PC-3 (cell line): ENCODE data around the gene VAT1L. TPM values are rescaled to one million over a fixed set of nuclear protein-coding genes. Genes with fewer than 3 reads are reported as not detected.

Source experiments
- ATAC-seq: fragments of 200-7000 bp; cut with Tn5 transposase; 2 replicates; pipeline ENCODE4 v1.9.1; 2020; ENCODE audit warnings: mild to moderate bottlenecking, moderate library complexity
- BruUV-seq: library from RNA; stranded (reverse); fragments of 400-500 nt; replicated peaks from 2 replicates; lab custom pipeline; 2021; lab: Mats Ljungman, UMichigan
- CTCF ChIA-PET: fragments of 300-600 bp; sonication (Branson Sonifier 250); formaldehyde crosslinking; loops from one replicate; lab custom pipeline; 2022; ENCODE audit warnings: antibody characterized with exemption; lab: Charles Lee
- POLR2A ChIA-PET: fragments of 300-600 bp; sonication (Branson Sonifier 250); formaldehyde crosslinking; loops from one replicate; lab custom pipeline; 2022; ENCODE audit warnings: antibody characterized with exemption; ENCODE audit not compliant: unreplicated experiment; lab: Charles Lee
- DNase-seq: peaks from one replicate; pipeline ENCODE4 v3.0.0-alpha.2; 2015
- H2AFZ ChIP-seq: fragments of 300-600 bp; sonication (generic); 2 replicates; pipeline ENCODE4 v1.6.0; 2016; ENCODE audit warnings: antibody characterized with exemption, low read length
- H3F3A ChIP-seq: fragments of 300-600 bp; sonication (generic); one replicate; pipeline ENCODE4 v1.6.0; 2017; ENCODE audit warnings: antibody characterized with exemption, low read length, control low read depth, mild to moderate bottlenecking; ENCODE audit not compliant: unreplicated experiment
- H3K27ac ChIP-seq: fragments of 300-600 bp; sonication (generic); 2 replicates; pipeline ENCODE4 v1.5.1; 2016; ENCODE audit warnings: mild to moderate bottlenecking, low read length
- H3K27me3 ChIP-seq: fragments of 300-600 bp; sonication (generic); 2 replicates; pipeline ENCODE4 v1.6.1; 2016; ENCODE audit warnings: low read length, mixed read lengths
- H3K36me3 ChIP-seq: fragments of 300-600 bp; sonication (generic); 2 replicates; pipeline ENCODE4 v1.6.1; 2016; ENCODE audit warnings: low read depth, mixed run types, low read length, mixed read lengths
- H3K4me1 ChIP-seq: fragments of 300-600 bp; sonication (generic); 2 replicates; pipeline ENCODE4 v1.5.1; 2016; ENCODE audit warnings: low read length; ENCODE audit not compliant: insufficient read depth
- H3K4me2 ChIP-seq: fragments of 300-600 bp; sonication (generic); 2 replicates; pipeline ENCODE4 v1.6.0; 2016; ENCODE audit warnings: low read length
- H3K4me3 ChIP-seq: fragments of 300-600 bp; sonication (generic); 2 replicates; pipeline ENCODE4 v1.5.1; 2016; ENCODE audit warnings: mild to moderate bottlenecking, low read length, mixed read lengths
- H3K79me2 ChIP-seq: fragments of 300-600 bp; sonication (generic); 2 replicates; pipeline ENCODE4 v1.6.1; 2017; ENCODE audit warnings: low read length, mixed read lengths
- H3K9ac ChIP-seq: fragments of 300-600 bp; sonication (generic); 2 replicates; pipeline ENCODE4 v1.6.0; 2016; ENCODE audit warnings: mild to moderate bottlenecking, low read length
- H3K9me2 ChIP-seq: fragments of 300-600 bp; sonication (generic); replicated peaks from 2 replicates; pipeline ENCODE4 v1.6.1; 2016; ENCODE audit warnings: mixed run types, low read length, mixed read lengths
- H3K9me3 ChIP-seq: fragments of 300-600 bp; sonication (generic); 2 replicates; pipeline ENCODE4 v1.6.1; 2016; ENCODE audit warnings: low read length, mixed read lengths
- H4K20me1 ChIP-seq: fragments of 300-600 bp; sonication (generic); 2 replicates; pipeline ENCODE4 v1.6.1; 2016; ENCODE audit warnings: low read length, mixed read lengths
- EZH2 ChIP-seq: fragments of 300-600 bp; sonication (generic); IDR thresholded peaks from one replicate; pipeline ENCODE4 v1.6.1; 2017; ENCODE audit warnings: antibody characterized with exemption, mild to moderate bottlenecking, low read length; ENCODE audit not compliant: unreplicated experiment
- EZH2phosphoT487 ChIP-seq: fragments of 300-600 bp; sonication (generic); IDR thresholded peaks from 2 replicates; pipeline ENCODE4 v1.6.1; 2018; ENCODE audit warnings: mild to moderate bottlenecking, antibody characterized with exemption, low read length, borderline replicate concordance
- intact Hi-C: fragments of 100-400 bp; cut with micrococcal nuclease; formaldehyde crosslinking; loops from 2 replicates; pipeline ENCODE4 v1.9.0; 2023
- total RNA-seq: library from RNA; depleted of rRNA; stranded (reverse); fragments of >200 nt; gene quantifications from 2 replicates; pipeline ENCODE4 v1.2.3, GENCODE V29; 2014
- TF ChIP-seq, protein P1 (sequence below): fragments of 300-600 bp; sonication (generic); conservative IDR thresholded peaks from 2 replicates; pipeline ENCODE4 v1.5.1; 2017; ENCODE audit warnings: antibody characterized with exemption, low read depth, mild to moderate bottlenecking, low read length

The VAT1L gene
- total RNA-seq, 1 experiment from 2014 or later = 0.47 TPM

- intact Hi-C loops = no loop called here
- H3K9me2 ChIP-seq = no peaks in the 10 kb centered on the region
- H3F3A ChIP-seq = no peaks in the 10 kb centered on the region
- DNase-seq (no peak), ATAC-seq (no peak)
- no peak overlapping the region for H2AFZ ChIP-seq
- no peak overlapping the region for H3K4me3 ChIP-seq
- H3K27ac ChIP-seq = no peak overlapping the region
- no peaks in the 10 kb centered on the region for H3K79me2 ChIP-seq
- POLR2A ChIA-PET = no interaction called here
- BruUV-seq = no TSS peak
- no peaks in the 10 kb centered on the region for H3K36me3 ChIP-seq
- H4K20me1 ChIP-seq = no peaks in the 10 kb centered on the region
- TF ChIP-seq EZH2 (no peak), EZH2phosphoT487 (no peak)
- TF ChIP-seq, protein P1, sequence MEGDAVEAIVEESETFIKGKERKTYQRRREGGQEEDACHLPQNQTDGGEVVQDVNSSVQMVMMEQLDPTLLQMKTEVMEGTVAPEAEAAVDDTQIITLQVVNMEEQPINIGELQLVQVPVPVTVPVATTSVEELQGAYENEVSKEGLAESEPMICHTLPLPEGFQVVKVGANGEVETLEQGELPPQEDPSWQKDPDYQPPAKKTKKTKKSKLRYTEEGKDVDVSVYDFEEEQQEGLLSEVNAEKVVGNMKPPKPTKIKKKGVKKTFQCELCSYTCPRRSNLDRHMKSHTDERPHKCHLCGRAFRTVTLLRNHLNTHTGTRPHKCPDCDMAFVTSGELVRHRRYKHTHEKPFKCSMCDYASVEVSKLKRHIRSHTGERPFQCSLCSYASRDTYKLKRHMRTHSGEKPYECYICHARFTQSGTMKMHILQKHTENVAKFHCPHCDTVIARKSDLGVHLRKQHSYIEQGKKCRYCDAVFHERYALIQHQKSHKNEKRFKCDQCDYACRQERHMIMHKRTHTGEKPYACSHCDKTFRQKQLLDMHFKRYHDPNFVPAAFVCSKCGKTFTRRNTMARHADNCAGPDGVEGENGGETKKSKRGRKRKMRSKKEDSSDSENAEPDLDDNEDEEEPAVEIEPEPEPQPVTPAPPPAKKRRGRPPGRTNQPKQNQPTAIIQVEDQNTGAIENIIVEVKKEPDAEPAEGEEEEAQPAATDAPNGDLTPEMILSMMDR = no peak
- no peaks in the 10 kb centered on the region for H3K9me3 ChIP-seq
- H3K4me2 ChIP-seq = no peak overlapping the region
- H3K27me3 ChIP-seq = no peaks in the 10 kb centered on the region
- H3K9ac ChIP-seq = no peak overlapping the region
- no peaks in the 10 kb centered on the region for H3K4me1 ChIP-seq
- CTCF ChIA-PET = no interaction called here
These were observed 27.6 kb upstream of the VAT1L start for GRCh38 chr16:77760800-77761199.

- ATAC-seq (no peak), DNase-seq (no peak)
- H3K36me3 ChIP-seq = no peaks in the 10 kb centered on the region
- no peak overlapping the region for H2AFZ ChIP-seq
- H3K4me2 ChIP-seq = no peak overlapping the region
- no peaks in the 10 kb centered on the region for H3K9me3 ChIP-seq
- no peaks in the 10 kb centered on the region for H3K9me2 ChIP-seq
- H3K27me3 ChIP-seq = no peaks in the 10 kb centered on the region
- TF ChIP-seq, protein P1 = no peak
- no peak for TF ChIP-seq EZH2phosphoT487
- no peak for TF ChIP-seq EZH2
- no peaks in the 10 kb centered on the region for H3K79me2 ChIP-seq
- no peak overlapping the region for H3K9ac ChIP-seq
- H3F3A ChIP-seq = no peaks in the 10 kb centered on the region
- H3K27ac ChIP-seq = no peak overlapping the region
- intact Hi-C loops = no loop called here
- no TSS peak for BruUV-seq
- ChIA-PET CTCF (no interaction called here), POLR2A (no interaction called here)
- no peaks in the 10 kb centered on the region for H3K4me1 ChIP-seq
- H4K20me1 ChIP-seq = no peaks in the 10 kb centered on the region
- H3K4me3 ChIP-seq = no peak overlapping the region
These were observed 27.2 kb upstream of the VAT1L start for GRCh38 chr16:77761204-77761603.

DNA sequence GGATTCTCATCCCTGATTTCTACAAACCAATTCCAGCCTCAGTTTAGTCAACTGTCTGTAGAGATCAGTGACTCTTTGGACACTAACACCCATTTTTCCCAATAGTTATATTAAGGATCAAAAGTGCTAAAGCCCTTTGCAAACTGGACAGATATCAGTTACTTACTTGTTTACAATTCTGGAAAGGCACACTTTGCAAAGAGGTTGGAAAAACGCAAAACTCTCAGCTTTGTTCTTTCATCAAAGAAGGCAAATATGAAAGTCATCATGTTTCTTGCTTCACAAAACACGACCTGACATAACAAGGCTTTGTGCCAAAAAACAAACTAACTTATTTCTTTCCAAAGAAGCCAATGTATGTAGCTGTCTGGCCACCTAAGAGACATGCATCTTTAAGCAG lies 26.1 kb upstream of the VAT1L start:
- no peaks in the 10 kb centered on the region for H3K79me2 ChIP-seq
- ATAC-seq (no peak), DNase-seq (no peak)
- ChIA-PET CTCF (no interaction called here), POLR2A (no interaction called here)
- H3K9ac ChIP-seq = no peak overlapping the region
- H3K9me2 ChIP-seq = no peaks in the 10 kb centered on the region
- H3K4me2 ChIP-seq = no peak overlapping the region
- H3K9me3 ChIP-seq = no peaks in the 10 kb centered on the region
- H3K36me3 ChIP-seq = no peaks in the 10 kb centered on the region
- intact Hi-C loops = no loop called here
- H3K4me3 ChIP-seq = no peak overlapping the region
- H3K4me1 ChIP-seq = no peaks in the 10 kb centered on the region
- H3F3A ChIP-seq = no peaks in the 10 kb centered on the region
- TF ChIP-seq EZH2phosphoT487 (no peak), EZH2 (no peak)
- TF ChIP-seq, protein P1 = no peak
- BruUV-seq = no TSS peak
- no peaks in the 10 kb centered on the region for H3K27me3 ChIP-seq
- H3K27ac ChIP-seq = no peak overlapping the region
- H2AFZ ChIP-seq = no peak overlapping the region
- H4K20me1 ChIP-seq = no peaks in the 10 kb centered on the region
